Activated gamma-delta T cell treated with Interleukin-2 at 50 U/mL for 16 hours (primary cell): ENCODE results near the gene CHRNB1.
"Not testable (repeated sequence)": the region's sequence is repeated elsewhere in the genome, so short reads cannot be mapped to it uniquely, and the experiment has no call there.

Experiments used
- DNase-seq: peaks from one replicate; pipeline ENCODE4 v3.0.0-alpha.2; 2020

Gene CHRNB1

DNA sequence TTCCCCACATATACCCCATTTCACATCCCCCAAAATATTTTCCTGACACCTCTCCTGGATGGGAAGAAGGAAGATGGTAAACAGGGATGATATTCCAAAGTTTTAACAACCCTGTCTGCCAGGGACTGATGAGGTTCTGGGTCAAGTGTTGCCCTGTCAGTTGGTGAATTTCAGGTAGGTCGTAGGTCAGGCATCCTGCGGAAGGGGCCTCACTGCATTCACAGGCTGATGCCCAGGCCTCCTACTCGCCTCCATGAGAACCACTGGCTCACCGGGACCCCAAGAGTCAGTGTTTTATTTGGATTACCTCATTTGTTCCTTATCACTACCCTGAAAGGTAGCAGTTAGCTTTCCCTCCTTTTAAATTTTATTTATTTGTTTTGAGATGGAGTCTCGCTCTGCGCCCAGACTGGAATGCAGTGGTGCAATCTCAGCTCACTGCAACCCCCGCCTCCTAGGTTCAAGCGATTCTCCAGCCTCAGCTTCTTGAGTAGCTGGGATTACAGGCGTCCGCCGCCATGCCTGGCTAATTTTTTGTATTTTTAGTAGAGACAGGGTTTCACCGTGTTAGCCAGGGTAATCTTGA lies 24.0 kb downstream of the CHRNB1 start:
- DNase-seq: no peak

- DNase-seq: not testable (repeated sequence)
Observed at GRCh38 chr17:7469843-7470242, 25.0 kb downstream of the CHRNB1 start.

DNA sequence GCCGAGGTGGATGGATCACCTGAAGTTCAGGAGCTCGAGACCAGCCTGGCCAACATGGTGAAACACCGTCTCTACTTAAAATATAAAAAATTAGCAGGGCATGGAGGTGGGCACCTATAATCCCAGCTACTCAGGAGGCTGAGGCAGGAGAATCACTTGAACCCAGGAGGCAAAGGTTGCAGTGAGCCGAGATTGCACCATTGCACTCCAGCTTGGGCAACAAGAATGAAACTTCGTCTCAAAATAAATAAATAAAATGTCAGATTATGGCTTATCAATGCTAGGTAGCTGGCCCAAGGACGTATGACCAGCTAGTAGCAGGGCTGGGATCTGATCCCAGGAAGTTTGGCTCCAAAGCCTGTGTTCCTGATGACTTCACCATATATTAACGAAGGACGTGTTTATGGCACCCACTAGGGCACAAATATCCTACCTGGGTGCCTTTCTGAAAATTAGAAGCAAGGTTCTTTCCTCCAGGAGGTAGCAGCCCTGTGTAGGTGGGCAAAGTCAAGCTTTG lies 25.7 kb downstream of the CHRNB1 start:
- not testable (repeated sequence) for DNase-seq

GRCh38 chr17:7471729-7472128 lies 26.9 kb downstream of the CHRNB1 start:
- DNase-seq: no peak

DNA sequence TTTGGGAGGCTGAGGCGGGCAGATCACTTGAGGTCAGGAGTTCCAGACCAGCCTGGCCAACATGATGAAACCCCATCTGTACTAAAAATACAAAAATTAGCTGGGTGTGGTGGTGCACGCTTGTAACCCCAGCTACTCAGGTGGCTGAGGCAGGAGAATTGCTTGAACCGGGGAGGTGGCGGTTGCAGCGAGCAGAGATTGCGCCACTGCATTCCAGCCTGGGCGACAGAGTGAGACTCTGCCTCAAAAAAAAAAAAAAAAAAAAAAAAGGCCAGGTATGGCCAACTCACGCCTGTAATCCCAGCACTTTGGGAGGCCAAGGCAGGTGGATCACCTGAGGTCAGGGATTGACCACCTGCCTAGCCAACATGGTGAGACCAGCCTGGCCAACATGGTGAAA lies 29.9 kb downstream of the CHRNB1 start:
- DNase-seq: not testable (repeated sequence)

DNA sequence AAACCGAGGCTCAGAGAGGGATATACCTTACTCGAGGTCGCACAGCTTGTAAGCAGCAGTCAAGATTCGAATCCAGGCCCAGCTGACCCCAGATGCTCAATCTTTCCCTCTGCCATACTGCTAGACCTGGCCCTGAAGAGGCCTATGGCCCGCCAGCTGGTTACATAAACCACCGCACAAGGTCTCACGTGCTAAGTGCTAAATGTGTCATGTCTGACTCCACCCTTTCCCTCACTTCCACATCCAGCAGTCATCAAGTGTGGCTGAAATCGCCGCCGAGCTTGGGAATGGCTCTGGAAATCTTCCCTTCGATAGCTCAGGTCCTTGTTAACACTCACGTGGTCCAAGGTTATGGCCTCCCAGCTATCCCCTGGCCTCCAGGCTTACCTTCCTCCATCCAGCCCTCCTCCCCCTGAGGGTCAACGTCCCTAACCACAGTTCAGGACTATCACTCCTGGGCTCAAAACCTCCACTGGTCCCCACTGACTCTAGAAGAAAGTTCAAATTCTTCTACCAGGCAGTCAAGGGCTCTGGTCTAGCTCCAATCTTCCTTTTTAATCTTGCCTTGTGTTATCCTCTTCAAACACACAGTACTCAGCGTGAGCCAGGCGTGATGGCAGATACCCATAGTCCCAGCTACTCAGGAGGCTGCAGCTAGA lies 31.0 kb downstream of the CHRNB1 start:
- DNase-seq: no peak

- no peak for DNase-seq
Observed at GRCh38 chr17:7476494-7476893, 31.6 kb downstream of the CHRNB1 start.

DNA sequence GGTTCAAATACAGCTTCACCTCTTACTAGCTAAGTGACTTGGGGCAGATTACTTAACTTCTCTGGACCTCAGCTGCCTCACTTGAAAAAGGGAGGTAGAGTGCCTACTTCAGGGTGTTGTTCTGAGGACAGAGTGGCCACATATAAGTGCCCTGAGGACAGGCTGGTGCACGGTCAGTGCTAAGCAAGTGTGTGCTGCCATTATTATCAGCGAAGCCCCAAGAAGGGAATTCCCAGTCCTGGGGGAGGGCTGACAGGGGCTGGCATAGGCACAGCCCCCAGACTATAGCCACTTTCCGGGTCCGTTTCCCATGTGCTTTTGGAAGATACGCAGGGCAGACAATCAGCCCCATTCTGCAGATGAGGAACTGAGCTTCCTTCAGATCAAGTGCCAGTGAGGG lies 32.1 kb downstream of the CHRNB1 start:
- no peak for DNase-seq

GRCh38 chr17:7477392-7478275 lies 32.8 kb downstream of the CHRNB1 start:
- DNase-seq: no peak

GRCh38 chr17:7478276-7479212 lies 33.7 kb downstream of the CHRNB1 start:
- DNase-seq: peak; percentile 64

- DNase-seq: peak; percentile 64
Observed at GRCh38 chr17:7479213-7480088, 34.6 kb downstream of the CHRNB1 start, which contains the start of gene ZBTB4. TSS of gene ZBTB4 (minus strand) at chr17:7479631. CDS start at chr17:7466801, 12,830 bp downstream.

- no peak for DNase-seq
Observed at GRCh38 chr17:7480089-7480384, 35.2 kb downstream of the CHRNB1 start.

DNA sequence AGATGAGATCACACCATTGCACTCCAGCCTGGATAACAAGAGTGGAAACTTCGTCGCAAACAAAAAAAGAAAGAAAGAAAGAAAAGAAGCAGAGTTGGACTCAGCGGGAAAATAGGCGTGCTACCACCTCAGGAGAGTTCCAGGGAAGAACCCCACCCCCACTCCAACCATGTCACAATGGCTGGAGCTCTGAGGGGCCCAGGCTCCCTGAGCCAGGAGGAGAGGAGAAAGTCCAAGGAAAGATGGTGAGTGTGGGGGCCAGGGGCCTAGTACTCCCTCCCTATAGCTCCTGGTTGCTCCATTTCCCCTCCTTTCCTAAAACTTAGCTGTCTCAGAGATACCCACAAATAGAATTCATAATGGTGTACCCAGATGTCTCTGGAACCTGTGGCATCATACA lies 36.4 kb downstream of the CHRNB1 start, which contains the start of gene SLC35G6:
SLC35G6 (plus strand) TSS at position 172 of the 400 bp plus-strand sequence; CDS start at position 243, 71 bp downstream.
- not testable (repeated sequence) for DNase-seq

- not testable (repeated sequence) for DNase-seq
Observed at GRCh38 chr17:7481842-7482741, 37.2 kb downstream of the CHRNB1 start.

DNA sequence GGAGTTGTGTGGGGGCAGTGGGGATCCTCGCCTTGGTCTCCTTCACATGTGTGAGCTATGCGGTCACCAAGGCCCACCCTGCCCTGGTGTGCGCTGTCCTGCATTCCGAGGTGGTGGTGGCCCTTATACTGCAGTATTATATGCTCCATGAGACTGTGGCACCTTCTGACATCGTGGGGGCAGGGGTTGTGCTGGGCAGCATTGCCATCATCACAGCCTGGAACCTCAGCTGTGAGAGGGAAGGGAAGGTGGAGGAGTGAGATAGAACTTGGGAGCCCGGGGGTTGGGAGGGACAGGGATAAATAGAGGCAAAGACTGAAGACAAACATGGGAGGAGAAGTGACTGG lies 37.9 kb downstream of the CHRNB1 start:
- DNase-seq: not testable (repeated sequence)

GRCh38 chr17:7483255-7484066 lies 38.6 kb downstream of the CHRNB1 start:
- DNase-seq: peak; percentile 97

GRCh38 chr17:7484067-7484918 lies 39.4 kb downstream of the CHRNB1 start, which contains the start of gene POLR2A:
TSS of gene POLR2A (plus strand) at chr17:7484366.
- DNase-seq: peak; percentile 98

GRCh38 chr17:7484919-7485377 lies 40.1 kb downstream of the CHRNB1 start:
- no peak for DNase-seq
